Right lobe of liver (tissue), 4 donors: Measurements from ENCODE around the gene SAMD4A.

Source experiments
- POLR2A ChIP-seq: fragments of 450-650 bp; IDR thresholded peaks from one replicate; pipeline ENCODE4 v1.6.1; 2017; ENCODE audit warnings: antibody characterized with exemption, mild to moderate bottlenecking
- TF ChIP-seq, protein P1 (sequence below), 4 donors: fragments of 200-600 bp in 3 of 4; fragments of 450-650 bp in 1 of 4; IDR thresholded peaks; one replicate each; pipeline versions ENCODE4 v1.5.1 to v1.8.0; 2016 to 2022; ENCODE audit warnings: antibody characterized with exemption in 4 of 4, mild to moderate bottlenecking in 2 of 4
- donor health status: DM: no; HTN: no; CAD: no.
- donor health status: DM: no; HTN: no; CAD: no.
- donor health status: DM: no; HTN: yes; CAD: no.

GRCh38 chr14:54836231-54836630 is 269.3 kb downstream of the SAMD4A start:
- TF ChIP-seq, protein P1, sequence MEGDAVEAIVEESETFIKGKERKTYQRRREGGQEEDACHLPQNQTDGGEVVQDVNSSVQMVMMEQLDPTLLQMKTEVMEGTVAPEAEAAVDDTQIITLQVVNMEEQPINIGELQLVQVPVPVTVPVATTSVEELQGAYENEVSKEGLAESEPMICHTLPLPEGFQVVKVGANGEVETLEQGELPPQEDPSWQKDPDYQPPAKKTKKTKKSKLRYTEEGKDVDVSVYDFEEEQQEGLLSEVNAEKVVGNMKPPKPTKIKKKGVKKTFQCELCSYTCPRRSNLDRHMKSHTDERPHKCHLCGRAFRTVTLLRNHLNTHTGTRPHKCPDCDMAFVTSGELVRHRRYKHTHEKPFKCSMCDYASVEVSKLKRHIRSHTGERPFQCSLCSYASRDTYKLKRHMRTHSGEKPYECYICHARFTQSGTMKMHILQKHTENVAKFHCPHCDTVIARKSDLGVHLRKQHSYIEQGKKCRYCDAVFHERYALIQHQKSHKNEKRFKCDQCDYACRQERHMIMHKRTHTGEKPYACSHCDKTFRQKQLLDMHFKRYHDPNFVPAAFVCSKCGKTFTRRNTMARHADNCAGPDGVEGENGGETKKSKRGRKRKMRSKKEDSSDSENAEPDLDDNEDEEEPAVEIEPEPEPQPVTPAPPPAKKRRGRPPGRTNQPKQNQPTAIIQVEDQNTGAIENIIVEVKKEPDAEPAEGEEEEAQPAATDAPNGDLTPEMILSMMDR (IDR thresholded peaks at IDR 0.05): no peak
- TF ChIP-seq POLR2A: no peak
